ENCODE measurements around the gene GRIK4.

GRIK4 gene

GRCh38 chr11:120586072-120586471 lies 74.5 kb downstream of the GRIK4 start:
- in situ Hi-C loops (cut with HindIII; ENCODE audit: low pct_ligation_motif_present, low pct_unique_long_range_greater_than_20kb, low sequenced_read_pairs): no loop called here

GRCh38 chr11:120586728-120587127 lies 75.2 kb downstream of the GRIK4 start:
- DNase-seq: no peak
- in situ Hi-C loops (cut with HindIII; ENCODE audit: low pct_ligation_motif_present, low pct_unique_long_range_greater_than_20kb, low sequenced_read_pairs): no loop called here

More at GRCh38 chr11:120586072-120586471, 74.5 kb downstream of the GRIK4 start:
- DNase-seq: no peak

- DNase-seq: no peak
- in situ Hi-C loops (cut with HindIII; ENCODE audit: low pct_ligation_motif_present, low pct_unique_long_range_greater_than_20kb, low sequenced_read_pairs): no loop called here
Measured at GRCh38 chr11:120587299-120587698, 75.8 kb downstream of the GRIK4 start.

- in situ Hi-C loops (cut with HindIII; ENCODE audit: low pct_ligation_motif_present, low pct_unique_long_range_greater_than_20kb, low sequenced_read_pairs): no loop called here
- no peak for DNase-seq
Measured at GRCh38 chr11:120589376-120589775, 77.8 kb downstream of the GRIK4 start.

- in situ Hi-C loops (cut with HindIII; ENCODE audit: low pct_ligation_motif_present, low pct_unique_long_range_greater_than_20kb, low sequenced_read_pairs): no loop called here
- no peak for DNase-seq
Measured at GRCh38 chr11:120590472-120590871, 78.9 kb downstream of the GRIK4 start.

DNA sequence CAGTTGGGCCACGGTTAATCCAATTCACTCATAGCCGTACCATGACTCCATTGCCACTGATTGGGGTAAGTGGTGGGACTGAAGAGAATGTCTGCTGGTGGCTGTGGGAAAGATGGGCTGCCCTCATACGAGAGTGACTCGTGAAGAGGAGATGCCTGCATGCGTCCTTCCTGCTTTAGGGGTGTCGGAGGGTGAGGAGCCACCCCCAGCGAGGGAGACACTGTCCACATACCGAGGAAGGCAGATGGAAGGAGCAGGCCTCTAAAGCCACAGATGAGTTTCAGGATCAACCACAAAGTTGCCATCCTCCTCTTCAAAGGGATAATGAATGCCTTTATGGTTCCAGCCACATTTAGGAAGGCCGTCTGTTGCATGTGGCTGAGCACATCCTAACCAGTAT lies 83.2 kb downstream of the GRIK4 start:
- in situ Hi-C loops (cut with HindIII; ENCODE audit: low pct_ligation_motif_present, low pct_unique_long_range_greater_than_20kb, low sequenced_read_pairs): no loop called here
- DNase-seq: no peak

- DNase-seq: no peak
- in situ Hi-C loops (cut with HindIII; ENCODE audit: low pct_ligation_motif_present, low pct_unique_long_range_greater_than_20kb, low sequenced_read_pairs): no loop called here
Measured at GRCh38 chr11:120595557-120595956, 84.0 kb downstream of the GRIK4 start.

DNA sequence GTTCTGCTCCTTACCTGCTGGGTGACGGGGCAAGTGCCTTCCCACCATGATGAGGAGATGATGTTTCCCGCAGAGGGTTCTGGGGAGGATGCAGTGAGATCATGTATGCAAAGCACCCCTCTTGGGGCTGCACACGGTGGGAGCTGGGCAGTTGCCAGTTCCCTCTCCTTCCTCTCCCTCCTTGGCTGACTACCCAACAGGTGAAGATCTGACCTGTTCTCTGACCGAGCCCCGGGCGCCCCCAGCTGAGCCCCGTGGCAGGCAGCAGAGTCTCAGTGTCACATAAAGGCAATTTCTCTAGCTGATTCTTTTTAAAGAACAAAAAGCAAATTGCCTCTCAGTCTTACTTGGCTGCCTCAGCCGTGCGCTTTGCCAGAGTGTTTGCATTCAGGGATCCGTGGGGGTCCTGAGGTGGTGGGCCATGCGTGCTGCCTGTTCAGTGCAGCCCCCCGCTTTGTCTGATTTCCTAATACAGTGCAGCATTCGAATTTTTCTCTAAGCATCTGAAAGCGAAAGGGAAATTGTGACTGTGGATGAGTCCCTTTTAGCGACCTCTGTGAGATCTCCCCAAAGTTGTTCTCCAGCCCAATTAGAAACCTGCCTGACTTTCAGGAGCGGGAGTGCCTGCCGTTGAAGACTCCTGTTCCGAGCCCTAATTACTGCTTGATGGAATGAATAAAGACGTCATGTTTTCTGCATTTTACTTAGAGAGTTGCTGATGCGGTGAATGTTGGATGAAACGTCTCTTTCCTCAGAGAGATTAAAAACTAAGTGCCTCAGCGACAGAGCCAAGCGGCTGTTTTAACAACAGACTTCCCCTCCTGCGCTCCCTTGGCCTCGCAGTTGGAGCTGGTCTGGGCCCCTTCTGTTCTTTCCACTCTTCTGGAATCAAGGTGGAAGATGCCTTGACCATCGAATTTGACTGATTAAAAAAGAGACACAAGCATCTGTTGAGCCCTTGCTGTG lies 86.0 kb downstream of the GRIK4 start:
- DNase-seq: no peak
- in situ Hi-C loops (cut with HindIII; ENCODE audit: low pct_ligation_motif_present, low pct_unique_long_range_greater_than_20kb, low sequenced_read_pairs): no loop called here

DNA sequence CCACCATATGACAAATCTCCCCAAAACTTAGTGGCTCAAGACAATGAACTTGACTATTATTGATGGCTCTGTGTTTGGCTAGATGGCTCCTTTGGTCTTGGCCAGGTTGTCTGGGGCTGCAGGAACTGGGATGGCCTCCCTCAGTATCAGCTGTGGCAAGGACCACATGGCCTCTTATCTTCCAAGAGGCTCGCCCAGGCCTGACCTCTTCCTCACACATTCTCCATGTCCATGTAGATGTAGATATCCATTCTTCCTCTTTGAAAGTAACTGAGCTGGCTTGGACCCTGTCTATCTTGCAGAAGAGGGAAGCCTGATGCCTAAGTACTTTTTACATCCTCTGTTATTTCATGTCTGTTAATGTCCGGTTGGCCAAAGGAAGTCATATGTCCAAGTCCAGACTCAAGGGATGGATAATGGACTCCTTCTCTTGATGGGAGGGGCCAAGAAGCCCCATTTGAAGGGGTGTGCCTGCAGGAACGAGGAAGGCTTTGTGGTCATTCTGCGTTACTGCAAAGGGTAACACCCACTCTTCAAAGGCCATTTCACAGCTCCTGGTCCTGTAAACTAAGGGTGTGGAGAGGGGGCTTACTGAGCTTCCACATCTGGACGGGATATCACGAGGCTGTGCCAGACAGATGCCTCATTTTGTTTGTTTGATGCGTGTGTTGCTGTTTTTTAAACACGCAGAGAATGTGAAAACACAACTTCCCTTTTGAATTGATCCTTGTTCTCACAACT lies 87.1 kb downstream of the GRIK4 start:
- DNase-seq: no peak
- in situ Hi-C loops (cut with HindIII; ENCODE audit: low pct_ligation_motif_present, low pct_unique_long_range_greater_than_20kb, low sequenced_read_pairs): no loop called here

DNA sequence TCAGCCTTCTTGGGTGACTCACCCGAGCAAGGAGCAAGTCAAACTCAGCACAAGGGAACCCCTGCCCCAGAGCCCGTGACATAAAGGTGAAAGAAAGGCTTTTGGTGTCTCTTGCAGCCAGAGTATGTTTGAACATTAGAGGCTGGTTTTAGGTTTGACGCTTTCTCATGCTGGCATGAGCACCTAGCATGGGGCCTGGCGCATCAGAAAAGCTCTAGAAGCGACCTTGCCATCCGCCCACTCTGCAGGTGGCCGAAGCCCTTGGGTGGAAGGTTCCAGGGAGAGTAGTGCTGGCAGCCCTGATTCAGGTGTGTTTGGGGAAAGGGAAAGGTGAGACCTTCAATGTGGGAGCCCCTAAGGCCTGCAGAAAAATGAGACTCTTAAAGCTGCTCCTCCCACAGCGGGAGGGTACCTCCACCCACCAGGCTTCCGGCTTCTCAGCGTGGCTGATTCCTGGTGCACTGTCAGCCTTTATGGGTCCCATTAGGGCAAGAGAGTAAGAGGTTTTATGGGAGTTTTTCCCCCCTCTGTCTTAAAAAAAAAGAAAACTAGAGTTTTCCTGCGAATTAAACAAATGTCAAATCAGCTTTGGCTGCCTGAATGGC lies 88.4 kb downstream of the GRIK4 start:
- no peak for DNase-seq
- in situ Hi-C loops (cut with HindIII; ENCODE audit: low pct_ligation_motif_present, low pct_unique_long_range_greater_than_20kb, low sequenced_read_pairs): no loop called here

- in situ Hi-C loops (cut with HindIII; ENCODE audit: low pct_ligation_motif_present, low pct_unique_long_range_greater_than_20kb, low sequenced_read_pairs): no loop called here
- no peak for DNase-seq
Measured at GRCh38 chr11:120601536-120601935, 90.0 kb downstream of the GRIK4 start.

- in situ Hi-C loops (cut with HindIII; ENCODE audit: low pct_ligation_motif_present, low pct_unique_long_range_greater_than_20kb, low sequenced_read_pairs): no loop called here
- DNase-seq: no peak
Measured at GRCh38 chr11:120603071-120603470, 91.5 kb downstream of the GRIK4 start.

GRCh38 chr11:120605469-120605868 lies 93.9 kb downstream of the GRIK4 start:
- no peak for DNase-seq
- in situ Hi-C loops (cut with HindIII; ENCODE audit: low pct_ligation_motif_present, low pct_unique_long_range_greater_than_20kb, low sequenced_read_pairs): no loop called here

DNA sequence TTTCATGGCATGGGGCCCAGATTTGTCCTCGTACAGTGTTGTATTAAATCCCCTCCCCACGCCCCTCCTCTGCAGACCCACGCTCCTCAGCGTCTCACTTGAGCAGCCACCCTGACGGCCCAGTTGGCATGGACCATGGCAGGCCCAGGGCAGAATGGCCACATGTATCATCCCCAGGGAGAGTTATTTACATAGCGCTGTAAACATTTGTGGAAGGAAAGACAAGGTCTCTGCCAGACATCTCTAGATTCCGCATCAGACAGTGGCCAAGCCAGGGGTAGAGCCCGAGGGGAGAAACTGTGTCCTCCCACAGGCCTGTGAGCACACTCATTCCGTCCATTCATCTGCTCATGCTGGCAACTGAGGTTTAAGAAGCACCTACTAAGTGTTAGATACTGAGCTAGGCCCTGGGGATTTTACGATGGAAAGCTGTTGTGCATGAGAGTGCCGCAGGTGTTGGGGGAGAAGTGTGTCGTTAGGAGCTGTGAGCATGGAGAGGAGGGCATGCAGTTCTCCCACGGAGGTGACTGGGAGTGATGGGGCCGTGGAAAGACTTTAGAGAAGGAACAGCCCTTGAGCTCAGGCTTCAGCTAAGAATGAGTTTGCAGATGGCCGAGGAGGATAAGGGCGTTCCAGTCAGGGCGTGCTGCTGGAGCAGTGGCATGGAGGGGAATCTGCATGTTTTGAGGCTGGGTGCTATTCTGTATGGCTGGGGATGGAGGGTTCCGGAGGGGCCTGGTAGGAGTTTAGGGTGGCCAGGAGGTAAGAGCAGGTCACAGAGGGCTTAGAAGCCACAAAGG lies 94.9 kb downstream of the GRIK4 start:
- in situ Hi-C loops (cut with HindIII; ENCODE audit: low pct_ligation_motif_present, low pct_unique_long_range_greater_than_20kb, low sequenced_read_pairs): no loop called here
- no peak for DNase-seq

- in situ Hi-C loops (cut with HindIII; ENCODE audit: low pct_ligation_motif_present, low pct_unique_long_range_greater_than_20kb, low sequenced_read_pairs): no loop called here
- DNase-seq: no peak
Measured at GRCh38 chr11:120608061-120608460, 96.5 kb downstream of the GRIK4 start.

GRCh38 chr11:120608760-120609211 lies 97.2 kb downstream of the GRIK4 start:
- no peak for DNase-seq
- in situ Hi-C loops (cut with HindIII; ENCODE audit: low pct_ligation_motif_present, low pct_unique_long_range_greater_than_20kb, low sequenced_read_pairs): no loop called here

DNA sequence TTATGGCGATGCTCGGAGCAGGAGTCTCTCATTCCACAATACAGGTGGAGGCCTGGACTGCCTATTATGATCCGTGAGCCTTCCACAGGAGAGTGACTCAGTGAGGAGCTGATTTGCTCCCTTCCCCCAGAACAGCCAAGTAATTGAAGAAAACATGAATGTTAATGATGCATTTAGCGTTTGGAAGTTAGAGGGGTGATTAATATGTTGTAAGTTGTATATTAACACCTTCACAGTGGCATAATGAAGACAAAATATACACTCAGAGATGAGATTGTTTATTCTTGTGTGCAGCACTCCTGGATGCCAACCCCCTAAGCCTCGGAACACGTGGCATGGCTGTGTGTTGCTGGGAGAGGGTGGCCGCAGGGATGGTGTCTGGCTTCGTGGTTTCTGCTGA lies 98.6 kb downstream of the GRIK4 start:
- DNase-seq: no peak
- in situ Hi-C loops (cut with HindIII; ENCODE audit: low pct_ligation_motif_present, low pct_unique_long_range_greater_than_20kb, low sequenced_read_pairs): no loop called here

DNA sequence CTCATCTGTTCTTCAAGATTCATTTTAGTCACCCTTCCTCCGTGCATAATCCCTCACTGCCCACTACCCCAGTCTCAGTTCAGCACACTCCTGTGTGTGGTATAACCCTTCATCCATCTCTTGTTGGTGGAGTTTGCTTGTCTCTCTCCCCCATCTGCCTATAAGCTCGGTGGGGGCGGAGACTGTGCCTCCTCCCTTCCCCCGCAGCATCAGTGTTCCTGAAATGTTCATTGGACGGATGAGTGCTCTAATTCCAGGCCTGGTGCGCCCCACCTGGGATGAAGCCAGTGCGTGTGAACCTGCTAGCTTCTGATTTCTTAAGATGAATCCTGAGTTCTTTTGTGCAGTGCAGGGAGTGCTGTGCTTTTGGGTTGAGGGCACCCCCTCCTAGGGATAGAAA lies 100.0 kb downstream of the GRIK4 start:
- DNase-seq: no peak
- in situ Hi-C loops (cut with HindIII; ENCODE audit: low pct_ligation_motif_present, low pct_unique_long_range_greater_than_20kb, low sequenced_read_pairs): no loop called here

Data from ACHN (cell line).